ENCODE measurements around the gene DPEP1.

The DPEP1 gene

DNA sequence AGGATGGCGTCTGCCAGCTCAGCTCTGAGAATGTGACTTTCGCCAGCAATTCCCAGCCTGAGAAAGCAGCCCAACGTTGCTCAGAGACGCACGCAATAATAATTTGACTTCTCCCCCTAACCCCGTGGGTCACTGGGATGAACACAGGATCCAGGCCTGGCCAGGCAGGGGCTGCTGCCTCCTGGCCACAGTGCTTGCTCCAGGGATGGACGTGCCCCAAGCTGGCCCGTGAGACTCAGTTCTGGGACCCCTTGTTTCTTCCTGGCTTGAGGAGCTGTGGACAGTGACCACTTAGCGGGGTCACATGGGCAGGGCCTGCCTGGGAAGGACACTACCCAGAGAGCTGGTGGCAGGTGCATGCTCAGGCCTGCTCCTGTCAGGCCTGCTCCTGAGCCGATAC, 13.5 kb upstream of the DPEP1 start:
- DNase-seq = no peak

- no peak for DNase-seq
Observed at GRCh38 chr16:89600427-89600826, 13.0 kb upstream of the DPEP1 start.

DNA sequence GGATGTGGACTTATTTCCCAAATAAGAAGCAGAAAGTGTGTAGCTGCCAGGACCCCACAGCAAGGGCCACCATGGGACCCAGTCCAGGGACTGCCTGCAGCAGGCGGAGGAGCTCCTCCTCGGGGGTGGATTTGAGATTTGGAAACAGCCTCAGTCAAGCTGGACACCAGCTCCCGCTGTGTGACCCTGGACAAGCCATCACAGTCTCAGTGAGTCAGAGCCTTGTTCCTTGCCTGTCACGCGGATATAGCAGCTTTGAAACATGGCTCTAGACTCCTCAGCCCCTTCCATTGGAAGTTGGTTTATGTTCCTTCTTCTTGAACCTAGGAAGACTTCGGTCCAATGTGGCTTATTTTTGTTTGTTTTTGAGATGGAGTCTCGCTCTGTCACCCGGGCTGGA, 12.5 kb upstream of the DPEP1 start:
- no peak for DNase-seq

GRCh38 chr16:89601906-89602272, 11.6 kb upstream of the DPEP1 start:
- no peak for DNase-seq

GRCh38 chr16:89602273-89602951, 11.0 kb upstream of the DPEP1 start:
- no peak for DNase-seq

DNA sequence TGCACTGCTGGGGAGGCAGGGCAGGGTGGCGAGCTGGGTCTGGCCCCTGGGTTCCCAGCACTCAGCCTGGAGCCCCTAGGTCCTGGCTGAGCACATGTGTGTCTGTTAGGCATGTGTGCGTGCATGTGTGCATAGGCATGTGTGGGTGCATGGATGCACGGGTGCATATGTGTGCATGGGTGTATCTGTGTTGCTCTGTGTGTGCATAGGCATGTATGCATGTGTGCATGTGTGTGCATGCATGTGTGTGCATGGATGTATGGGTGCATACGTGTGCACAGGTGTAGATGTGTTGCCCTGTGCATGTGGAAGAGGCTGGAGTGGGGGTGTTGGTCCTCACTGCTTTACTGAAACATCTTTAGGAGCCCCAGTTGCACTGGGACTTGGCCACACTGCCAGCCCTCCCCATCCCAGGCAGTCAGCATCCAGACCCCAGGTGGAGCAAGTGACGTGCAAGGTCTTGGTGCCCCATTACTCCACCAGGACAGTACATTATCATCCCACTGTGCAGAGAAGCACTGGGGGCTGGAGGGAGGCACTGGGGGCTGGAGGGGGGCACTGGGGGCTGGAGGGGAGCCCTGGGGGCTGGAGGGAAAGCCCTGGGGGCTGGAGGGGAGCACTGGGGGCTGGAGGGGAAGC, 10.4 kb upstream of the DPEP1 start:
- DNase-seq = no peak

- DNase-seq = no peak
Observed at GRCh38 chr16:89604764-89605163, 8.7 kb upstream of the DPEP1 start.

DNA sequence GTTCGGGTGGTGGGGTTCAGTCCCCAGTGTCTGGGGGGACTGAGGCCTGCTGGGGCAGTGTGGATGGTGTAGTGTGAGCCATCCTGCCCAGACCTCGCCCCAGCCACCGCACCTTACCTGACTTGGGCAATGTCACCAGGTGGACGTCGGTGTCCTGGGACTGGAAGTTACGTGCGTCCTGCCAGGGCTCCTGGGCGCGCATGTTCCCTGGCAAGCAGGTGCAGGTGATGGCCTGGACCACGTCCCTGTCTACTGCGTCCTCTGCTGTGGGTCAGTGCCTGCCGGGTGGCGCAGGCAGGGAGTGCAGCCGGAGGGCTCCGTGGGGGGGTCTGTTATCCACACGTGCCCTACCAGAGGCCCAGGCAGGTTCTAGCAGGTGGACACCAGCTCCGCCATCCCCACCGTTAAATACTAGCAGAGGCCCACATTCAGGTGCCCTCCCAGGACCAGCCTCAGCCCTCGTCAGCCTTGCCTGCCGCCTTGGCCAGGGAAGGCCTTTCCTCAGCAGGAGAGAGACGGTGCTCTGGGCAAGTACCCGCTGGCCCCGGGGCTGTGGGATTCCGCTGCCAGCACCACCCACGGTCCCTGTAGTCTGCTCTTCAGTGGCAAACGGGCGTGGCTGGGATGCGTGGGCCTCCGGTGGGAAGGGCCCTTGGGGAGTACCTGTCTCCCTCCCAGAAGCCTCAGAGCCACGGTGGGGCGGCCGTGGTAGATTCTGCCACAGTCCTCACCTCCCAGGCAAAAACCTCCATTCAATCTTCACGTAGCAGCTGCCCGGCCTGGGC, 8.1 kb upstream of the DPEP1 start:
- no peak for DNase-seq

GRCh38 chr16:89606006-89606405, 7.4 kb upstream of the DPEP1 start:
- no peak for DNase-seq

DNA sequence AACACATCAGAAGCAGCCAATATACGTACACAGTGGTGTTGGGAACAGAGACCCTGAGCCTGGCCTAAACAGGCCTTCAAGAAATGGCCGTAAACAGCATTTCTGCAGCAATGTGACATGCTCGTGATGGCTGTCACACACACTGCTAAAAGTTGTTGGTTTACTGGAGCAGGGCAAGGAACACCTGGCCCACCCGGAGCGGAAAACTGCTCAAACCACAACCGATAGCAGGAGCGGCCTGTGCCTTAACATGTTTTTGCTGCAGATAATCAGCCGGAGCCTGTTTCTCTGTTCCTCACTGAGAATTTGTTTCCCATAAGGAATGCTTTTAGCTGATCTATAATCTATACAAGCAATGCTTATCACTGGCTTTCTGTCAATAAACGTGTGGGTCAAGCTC, 6.0 kb upstream of the DPEP1 start:
- no peak for DNase-seq

DNA sequence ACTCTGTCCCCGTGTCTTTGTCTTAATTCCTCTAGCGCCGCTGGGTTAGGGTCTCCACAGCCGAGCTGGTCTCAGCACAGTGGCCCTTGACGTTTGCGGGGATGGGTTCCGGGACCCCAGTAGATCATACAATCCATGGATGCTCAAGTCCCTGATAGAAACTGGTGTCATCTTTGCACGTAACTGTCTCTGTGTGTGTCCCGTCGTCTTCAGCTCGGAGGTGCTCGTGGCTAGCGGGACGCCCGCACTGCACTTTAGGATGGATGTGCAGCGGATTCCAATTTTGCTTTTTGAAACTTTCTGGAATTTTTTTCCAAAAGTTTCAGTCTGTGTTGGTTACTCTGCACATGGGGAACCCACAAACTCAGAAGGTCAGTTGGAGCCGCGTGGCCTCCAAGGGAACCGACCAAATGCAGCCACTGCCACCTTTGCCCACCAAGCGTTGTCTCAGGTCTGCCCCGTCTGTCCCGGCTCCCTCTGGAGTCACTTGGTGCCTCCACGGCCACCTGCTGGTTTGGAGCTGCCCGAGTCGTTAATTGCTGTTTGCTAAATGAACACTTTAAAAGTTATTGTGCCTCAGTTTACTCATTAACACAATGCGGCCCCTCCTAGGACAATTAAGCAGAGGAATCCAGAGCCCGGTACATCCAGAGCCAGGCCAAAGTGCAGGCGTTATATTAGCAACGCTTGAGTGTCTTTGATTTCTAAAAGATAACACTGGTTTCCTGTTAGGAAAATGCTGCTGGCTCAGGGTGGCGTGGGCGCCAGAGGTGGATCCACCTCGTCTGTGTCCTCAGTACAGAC, 5.3 kb upstream of the DPEP1 start:
- no peak for DNase-seq

DNA sequence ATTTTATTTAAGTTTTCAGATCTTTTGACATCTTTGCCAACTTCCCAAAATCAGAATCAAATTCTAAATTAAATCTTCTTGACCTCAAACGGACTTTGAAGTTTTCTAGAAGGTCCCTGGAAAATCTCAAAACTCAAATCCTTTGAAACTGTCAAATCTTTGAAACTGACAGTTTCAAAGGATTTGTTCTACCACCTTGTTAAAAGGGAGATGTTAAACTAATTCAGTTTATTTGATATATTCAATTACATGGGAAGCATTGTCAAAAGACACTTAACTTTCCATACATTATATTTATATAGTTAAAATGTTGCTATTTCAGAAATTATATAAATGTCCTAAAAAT, 3.4 kb upstream of the DPEP1 start:
- DNase-seq = no peak

DNA sequence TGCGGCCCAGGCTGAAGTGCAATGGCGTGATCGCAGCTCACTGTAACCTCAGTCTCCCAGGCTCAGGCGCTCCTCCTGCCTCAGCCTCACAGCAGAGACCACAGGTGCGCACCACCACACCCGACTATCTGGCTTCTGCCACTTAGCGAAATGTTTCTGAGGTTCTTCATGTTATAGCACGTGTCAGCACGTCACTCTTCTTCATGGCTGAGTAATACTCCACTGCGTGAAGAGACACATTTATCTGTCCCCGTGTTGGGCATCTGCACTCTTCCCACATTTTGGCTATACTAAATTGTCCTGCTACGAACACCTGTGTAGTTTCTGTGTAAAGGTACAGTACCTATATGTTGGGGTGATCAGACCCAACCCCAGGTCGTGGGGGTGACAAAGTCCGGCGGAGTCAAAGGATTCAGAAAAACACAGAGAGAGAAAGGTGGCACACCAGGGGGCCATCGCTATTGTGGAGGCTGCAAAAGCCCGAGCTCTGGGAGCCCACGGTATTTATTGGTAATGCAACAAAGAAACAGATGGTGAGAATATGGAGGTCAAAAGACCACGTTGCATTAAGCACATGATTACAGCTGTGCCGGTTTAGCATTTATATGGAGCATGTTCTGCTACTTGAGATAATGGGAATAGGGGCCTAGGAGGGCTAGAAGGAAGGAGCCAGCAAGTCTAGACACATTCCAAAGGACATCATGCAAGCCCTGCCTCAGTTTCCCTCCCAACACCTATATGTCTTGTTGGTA, 851 bp upstream of the DPEP1 start:
- no peak for DNase-seq

DNA sequence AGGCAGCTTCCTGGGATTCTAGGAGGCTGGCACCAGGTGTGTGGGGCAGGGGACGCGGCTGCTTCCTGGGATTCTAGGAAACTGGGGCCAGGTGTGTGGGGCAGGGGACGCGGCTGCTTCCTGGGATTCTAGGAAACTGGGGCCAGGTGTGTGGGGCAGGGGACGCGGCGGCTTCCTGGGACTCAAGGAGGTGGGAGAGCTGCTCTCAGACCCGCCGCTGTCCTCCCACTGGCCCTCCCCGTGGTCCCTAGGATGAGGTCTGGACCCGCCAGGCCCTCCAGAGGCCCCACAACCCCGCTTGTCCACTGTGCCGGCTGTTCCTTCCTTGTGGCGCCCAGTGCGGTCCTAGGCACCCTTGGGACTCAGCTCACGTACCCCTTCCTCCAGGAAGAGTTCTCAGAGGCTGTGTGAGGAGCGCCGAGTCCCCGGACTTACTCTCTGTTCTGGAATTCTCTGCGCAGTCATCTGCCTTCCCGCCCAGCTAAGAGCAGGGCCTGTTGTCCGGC, 565 bp downstream of the DPEP1 start:
- no peak for DNase-seq

DNA sequence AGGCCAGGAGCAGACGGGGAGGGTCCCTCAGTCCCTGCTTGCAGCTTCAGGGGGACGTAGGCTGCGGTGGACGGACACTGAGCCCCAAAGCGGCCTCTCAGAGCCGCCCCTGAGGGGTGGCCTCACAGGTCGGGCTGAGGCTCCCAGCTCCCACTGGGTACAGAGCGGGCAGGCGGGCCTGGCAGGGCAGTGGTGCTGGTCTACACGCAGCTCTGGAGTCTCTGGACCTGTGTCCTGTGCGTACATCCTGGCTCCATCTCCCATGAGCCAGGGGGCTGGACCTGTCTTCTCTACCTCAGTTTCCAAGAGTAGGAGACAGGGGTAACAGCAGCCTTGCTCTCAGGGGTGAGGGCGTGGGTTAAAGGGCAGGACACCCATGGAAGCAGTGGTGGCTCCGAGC, 1.7 kb downstream of the DPEP1 start:
- DNase-seq = no peak

DNA sequence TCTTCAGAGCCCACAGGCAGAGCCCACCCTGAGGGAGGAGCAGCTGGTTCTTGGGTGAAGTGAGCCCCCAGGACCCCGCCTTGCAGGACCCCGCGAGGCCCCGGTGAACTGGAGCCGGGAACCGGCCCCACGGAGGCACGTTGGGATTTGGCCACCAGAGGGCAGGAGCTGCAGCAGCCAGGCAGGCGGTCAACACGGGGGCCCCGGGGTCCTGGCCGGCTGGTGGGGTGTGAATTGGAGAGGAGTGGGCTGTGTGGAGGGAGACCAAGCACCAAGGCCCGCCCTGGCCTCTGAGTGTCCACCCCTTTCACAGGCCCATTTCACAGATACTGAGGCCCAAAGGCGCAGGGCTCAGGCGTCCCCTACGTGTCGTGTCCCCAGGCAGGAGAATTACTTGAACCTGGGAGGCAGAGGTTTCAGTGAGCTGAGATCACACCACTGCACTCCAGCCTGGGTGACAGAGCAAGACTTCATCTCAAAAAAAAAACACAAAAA, 2.2 kb downstream of the DPEP1 start:
- no peak for DNase-seq

DNA sequence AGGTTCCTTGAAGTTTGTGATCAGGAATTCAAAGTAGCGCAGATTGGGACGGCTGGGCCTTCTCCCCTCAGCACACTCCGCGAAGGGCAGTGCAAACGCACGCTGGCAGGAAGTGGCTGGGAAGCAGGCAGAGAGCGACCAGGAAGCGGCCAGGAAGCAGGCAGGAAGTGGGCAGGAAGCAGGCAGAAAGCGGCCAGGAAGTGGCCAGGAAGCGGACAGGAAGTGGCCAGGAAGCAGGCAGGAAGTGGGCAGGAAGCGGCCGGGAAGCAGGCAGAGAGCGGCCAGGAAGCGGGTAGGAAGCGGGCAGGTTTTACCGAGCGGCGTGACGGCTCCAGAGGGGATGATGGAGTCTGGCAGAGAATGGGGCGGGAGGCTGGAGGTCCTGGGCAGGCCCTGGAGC, 3.2 kb downstream of the DPEP1 start:
- no peak for DNase-seq

DNA sequence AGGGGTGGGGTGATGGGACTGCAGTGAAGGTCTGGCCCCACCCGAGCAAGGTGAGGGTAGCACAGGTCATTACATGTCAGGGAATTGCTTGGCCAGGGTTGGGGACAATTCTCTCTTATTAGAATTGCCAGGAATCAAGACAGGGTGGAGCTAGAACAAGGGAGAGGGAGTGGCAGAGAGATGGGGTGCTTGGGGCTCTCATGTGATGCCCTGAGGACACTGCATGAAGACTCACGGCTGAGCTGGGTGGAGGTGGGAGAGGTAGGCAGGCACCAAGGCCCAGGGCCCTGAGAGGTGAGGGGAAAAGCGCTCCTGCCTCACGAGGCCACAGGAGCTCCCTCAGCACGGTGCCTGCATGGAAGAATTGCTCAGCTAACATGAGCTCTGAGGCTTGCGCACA, 3.6 kb downstream of the DPEP1 start:
- no peak for DNase-seq

- DNase-seq = no peak
Observed at GRCh38 chr16:89618109-89618998, 4.9 kb downstream of the DPEP1 start.

DNA sequence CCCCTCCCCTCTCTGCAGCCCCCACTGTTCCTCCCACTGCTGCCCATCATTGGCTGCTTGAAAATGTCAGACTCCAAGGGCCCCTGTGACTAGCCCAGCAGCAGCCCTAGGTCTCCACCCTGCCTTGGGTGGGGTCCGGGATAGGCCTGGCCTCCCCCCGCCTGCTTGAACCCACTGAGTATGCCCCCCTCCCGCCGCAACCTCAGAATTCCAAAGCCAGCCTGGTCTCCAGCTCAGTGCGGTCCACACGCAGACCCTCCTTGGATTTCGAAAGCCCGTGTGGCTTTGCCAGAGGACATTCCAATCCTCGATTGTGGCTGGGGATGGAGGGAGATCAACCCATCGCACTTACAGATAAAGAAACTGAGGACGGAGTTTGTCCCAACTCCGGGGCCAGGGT, 6.4 kb downstream of the DPEP1 start:
- DNase-seq = no peak

- DNase-seq = no peak
Observed at GRCh38 chr16:89620406-89620841, 7.0 kb downstream of the DPEP1 start.
